Bronchial epithelial cell (primary cell): ENCODE results near the gene AKIP1. TPM values are rescaled to one million over a fixed set of nuclear protein-coding genes. Genes with fewer than 3 reads are reported as not detected.
"Not testable (repeated sequence)": the region's sequence is repeated elsewhere in the genome, so short reads cannot be mapped to it uniquely, and the experiment has no call there.

ENCODE experiments used
- DNase-seq: peaks from one replicate; pipeline ENCODE4 v3.0.0-alpha.2; 2010; ENCODE audit warnings: low read depth
- FAIRE-seq: peaks from 2 replicates; lab custom pipeline; 2011; peaks lifted over from hg19 to GRCh38; lab: Jason Lieb, UNC
- H3K27me3 ChIP-seq: 2 replicates; pipeline ENCODE4 v1.5.1; 2011; ENCODE audit warnings: low read length; ENCODE audit not compliant: control insufficient read depth, insufficient read depth
- H3K36me3 ChIP-seq: 2 replicates; pipeline ENCODE4 v1.5.1; 2011; ENCODE audit warnings: low read length; ENCODE audit not compliant: control insufficient read depth, insufficient read depth
- H3K4me3 ChIP-seq: 2 replicates; pipeline ENCODE4 v1.5.1; 2011; ENCODE audit warnings: mild to moderate bottlenecking, low read depth, low read length, control low read depth
- CTCF ChIP-seq: IDR thresholded peaks from 2 replicates; pipeline ENCODE4 v1.5.1; 2011; ENCODE audit warnings: mild to moderate bottlenecking, moderate library complexity, low read length, control low read depth, inconsistent platforms; ENCODE audit not compliant: insufficient read depth, severe bottlenecking
- total RNA-seq: library from RNA; depleted of rRNA; stranded (reverse); fragments of >200 nt; gene quantifications from 2 replicates; pipeline ENCODE4 v1.2.1, GENCODE V29; 2014

Gene AKIP1
- total RNA-seq, 1 donor from 2014 or later, result 36.3 TPM

GRCh38 chr11:8870411-8871170, 40.4 kb upstream of the AKIP1 start:
- FAIRE-seq, result no peak
- peak; percentile 20 for TF ChIP-seq CTCF
- peak; percentile 64 for DNase-seq
- H3K27me3 ChIP-seq, result no peaks in the 10 kb centered on the region
- no peaks in the 10 kb centered on the region for H3K36me3 ChIP-seq
- peak overlapping the region; percentile 71 for H3K4me3 ChIP-seq

DNA sequence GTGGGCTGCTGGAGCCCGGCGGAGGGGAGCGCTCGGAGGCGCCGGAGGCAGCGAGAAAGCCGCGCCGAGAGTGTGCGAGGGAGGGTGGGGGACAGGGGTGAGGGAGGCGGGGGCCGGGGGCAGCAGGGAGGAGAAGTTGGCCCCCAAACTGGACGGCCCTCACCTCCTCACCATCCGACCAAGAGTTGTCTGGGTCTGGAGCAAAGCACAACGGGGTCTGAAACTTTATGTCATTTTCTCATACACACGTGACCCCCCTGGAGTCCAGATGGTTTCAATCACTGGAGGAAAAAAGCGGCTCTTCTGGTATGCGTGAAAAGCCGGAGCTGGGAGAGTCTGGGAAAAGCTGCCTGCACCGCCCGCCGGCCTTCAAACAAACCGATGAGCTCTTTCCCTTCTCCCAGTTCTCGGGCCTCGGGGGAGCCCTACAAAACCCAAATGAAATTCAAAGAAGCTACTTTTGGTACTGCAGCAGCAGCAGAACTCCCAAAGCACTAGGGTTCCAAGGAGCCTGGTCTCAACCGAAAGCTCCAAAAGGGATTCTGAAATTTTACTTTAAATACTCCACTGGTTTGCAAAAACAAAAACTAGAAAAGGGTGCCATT, 39.7 kb upstream of the AKIP1 start:
- Histone ChIP-seq H3K4me3 (peak overlapping the region; percentile 71), H3K36me3 (no peaks in the 10 kb centered on the region), H3K27me3 (no peaks in the 10 kb centered on the region)
- peak; percentile 41 for DNase-seq
- TF ChIP-seq CTCF, result no peak
- no peak for FAIRE-seq

GRCh38 chr11:8871962-8872361, 39.0 kb upstream of the AKIP1 start:
- FAIRE-seq, result no peak
- TF ChIP-seq CTCF, result no peak
- no peaks in the 10 kb centered on the region for H3K36me3 ChIP-seq
- H3K27me3 ChIP-seq, result no peaks in the 10 kb centered on the region
- no peak for DNase-seq
- no peak overlapping the region for H3K4me3 ChIP-seq

- H3K4me3 ChIP-seq, result no peak overlapping the region
- FAIRE-seq (no peak), DNase-seq (no peak)
- no peaks in the 10 kb centered on the region for H3K36me3 ChIP-seq
- H3K27me3 ChIP-seq, result no peaks in the 10 kb centered on the region
- TF ChIP-seq CTCF, result no peak
Observed at GRCh38 chr11:8873741-8874405, 37.1 kb upstream of the AKIP1 start.

- no peaks in the 10 kb centered on the region for H3K27me3 ChIP-seq
- TF ChIP-seq CTCF, result no peak
- H3K4me3 ChIP-seq, result no peak overlapping the region
- DNase-seq (no peak), FAIRE-seq (peak; percentile 90)
- no peaks in the 10 kb centered on the region for H3K36me3 ChIP-seq
Observed at GRCh38 chr11:8878771-8879170, 32.2 kb upstream of the AKIP1 start.

- FAIRE-seq, H3K36me3 ChIP-seq, H3K4me3 ChIP-seq, H3K27me3 ChIP-seq, DNase-seq: not testable (repeated sequence)
Observed at GRCh38 chr11:8881585-8881984, 29.4 kb upstream of the AKIP1 start.
